Liver (tissue), 3 donors: ENCODE data around the gene THADA.

Experiments used
- FOXA1 ChIP-seq: IDR thresholded peaks from 2 replicates; pipeline ENCODE4 v1.6.1; 2016; ENCODE audit warnings: antibody characterized with exemption
- GABPA ChIP-seq, 2 donors: IDR thresholded peaks in 1 of 2; conservative IDR thresholded peaks in 1 of 2; 2 replicates each; pipeline ENCODE4 v1.6.1; 2016; ENCODE audit warnings: antibody characterized with exemption in 2 of 2, mild to moderate bottlenecking in 1 of 2, moderate library complexity in 1 of 2
- RAD21 ChIP-seq, 2 donors: IDR thresholded peaks; 2 replicates each; pipeline ENCODE4 v1.6.1; 2016; ENCODE audit warnings: antibody characterized with exemption in 2 of 2, mild to moderate bottlenecking in 2 of 2
- SP1 ChIP-seq: IDR thresholded peaks from 2 replicates; pipeline ENCODE4 v1.6.1; 2018; ENCODE audit warnings: antibody characterized with exemption, mild to moderate bottlenecking
- TAF1 ChIP-seq: conservative IDR thresholded peaks from 2 replicates; pipeline ENCODE4 v1.6.1; 2016; ENCODE audit warnings: antibody characterized with exemption, mild to moderate bottlenecking
- TF ChIP-seq, protein P1 (sequence below): fragments of 150-350 bp; IDR thresholded peaks from 2 replicates; pipeline ENCODE4 v1.5.1; 2017; ENCODE audit warnings: improper control_type of control experiment, low read depth, low read length; ENCODE audit not compliant: missing input control
- TF ChIP-seq, protein P2 (sequence below): IDR thresholded peaks from 2 replicates; pipeline ENCODE4 v1.6.1; 2016; ENCODE audit warnings: antibody characterized with exemption, mild to moderate bottlenecking
- TF ChIP-seq, protein P3 (sequence below): IDR thresholded peaks from 2 replicates; pipeline ENCODE4 v1.6.1; 2016; ENCODE audit warnings: antibody characterized with exemption
- donor health status: healthy.
- donor health status: healthy.

DNA sequence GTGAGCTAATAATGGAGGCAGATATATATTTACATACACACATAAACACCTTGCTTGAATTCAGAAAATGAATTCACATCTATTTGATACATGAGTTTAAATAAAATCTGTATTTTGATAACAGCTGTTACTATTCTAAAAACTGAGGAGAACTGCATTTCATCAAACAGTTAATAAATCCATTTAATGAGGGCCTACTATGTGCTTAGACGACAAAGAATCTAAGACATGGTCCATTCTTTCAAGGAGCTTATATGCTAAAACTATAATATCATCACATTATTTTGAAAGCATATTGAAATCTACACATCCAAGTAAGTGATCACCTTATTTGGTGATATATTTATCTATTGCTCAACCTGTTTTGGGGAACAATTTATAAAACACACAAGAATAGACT, 278.6 kb downstream of the THADA start:
- TF ChIP-seq TAF1 (no peak), RAD21 (IDR thresholded peaks at IDR 0.05) (no peak), SP1 (no peak), FOXA1 (no peak), GABPA (IDR thresholded peaks at IDR 0.05 in 1 of 2, conservative IDR thresholded peaks at IDR 0.05 in 1 of 2) (no peak)
- TF ChIP-seq, protein P1, sequence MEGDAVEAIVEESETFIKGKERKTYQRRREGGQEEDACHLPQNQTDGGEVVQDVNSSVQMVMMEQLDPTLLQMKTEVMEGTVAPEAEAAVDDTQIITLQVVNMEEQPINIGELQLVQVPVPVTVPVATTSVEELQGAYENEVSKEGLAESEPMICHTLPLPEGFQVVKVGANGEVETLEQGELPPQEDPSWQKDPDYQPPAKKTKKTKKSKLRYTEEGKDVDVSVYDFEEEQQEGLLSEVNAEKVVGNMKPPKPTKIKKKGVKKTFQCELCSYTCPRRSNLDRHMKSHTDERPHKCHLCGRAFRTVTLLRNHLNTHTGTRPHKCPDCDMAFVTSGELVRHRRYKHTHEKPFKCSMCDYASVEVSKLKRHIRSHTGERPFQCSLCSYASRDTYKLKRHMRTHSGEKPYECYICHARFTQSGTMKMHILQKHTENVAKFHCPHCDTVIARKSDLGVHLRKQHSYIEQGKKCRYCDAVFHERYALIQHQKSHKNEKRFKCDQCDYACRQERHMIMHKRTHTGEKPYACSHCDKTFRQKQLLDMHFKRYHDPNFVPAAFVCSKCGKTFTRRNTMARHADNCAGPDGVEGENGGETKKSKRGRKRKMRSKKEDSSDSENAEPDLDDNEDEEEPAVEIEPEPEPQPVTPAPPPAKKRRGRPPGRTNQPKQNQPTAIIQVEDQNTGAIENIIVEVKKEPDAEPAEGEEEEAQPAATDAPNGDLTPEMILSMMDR = no peak
- TF ChIP-seq, protein P2, sequence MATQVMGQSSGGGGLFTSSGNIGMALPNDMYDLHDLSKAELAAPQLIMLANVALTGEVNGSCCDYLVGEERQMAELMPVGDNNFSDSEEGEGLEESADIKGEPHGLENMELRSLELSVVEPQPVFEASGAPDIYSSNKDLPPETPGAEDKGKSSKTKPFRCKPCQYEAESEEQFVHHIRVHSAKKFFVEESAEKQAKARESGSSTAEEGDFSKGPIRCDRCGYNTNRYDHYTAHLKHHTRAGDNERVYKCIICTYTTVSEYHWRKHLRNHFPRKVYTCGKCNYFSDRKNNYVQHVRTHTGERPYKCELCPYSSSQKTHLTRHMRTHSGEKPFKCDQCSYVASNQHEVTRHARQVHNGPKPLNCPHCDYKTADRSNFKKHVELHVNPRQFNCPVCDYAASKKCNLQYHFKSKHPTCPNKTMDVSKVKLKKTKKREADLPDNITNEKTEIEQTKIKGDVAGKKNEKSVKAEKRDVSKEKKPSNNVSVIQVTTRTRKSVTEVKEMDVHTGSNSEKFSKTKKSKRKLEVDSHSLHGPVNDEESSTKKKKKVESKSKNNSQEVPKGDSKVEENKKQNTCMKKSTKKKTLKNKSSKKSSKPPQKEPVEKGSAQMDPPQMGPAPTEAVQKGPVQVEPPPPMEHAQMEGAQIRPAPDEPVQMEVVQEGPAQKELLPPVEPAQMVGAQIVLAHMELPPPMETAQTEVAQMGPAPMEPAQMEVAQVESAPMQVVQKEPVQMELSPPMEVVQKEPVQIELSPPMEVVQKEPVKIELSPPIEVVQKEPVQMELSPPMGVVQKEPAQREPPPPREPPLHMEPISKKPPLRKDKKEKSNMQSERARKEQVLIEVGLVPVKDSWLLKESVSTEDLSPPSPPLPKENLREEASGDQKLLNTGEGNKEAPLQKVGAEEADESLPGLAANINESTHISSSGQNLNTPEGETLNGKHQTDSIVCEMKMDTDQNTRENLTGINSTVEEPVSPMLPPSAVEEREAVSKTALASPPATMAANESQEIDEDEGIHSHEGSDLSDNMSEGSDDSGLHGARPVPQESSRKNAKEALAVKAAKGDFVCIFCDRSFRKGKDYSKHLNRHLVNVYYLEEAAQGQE = no peak
- TF ChIP-seq, protein P3, sequence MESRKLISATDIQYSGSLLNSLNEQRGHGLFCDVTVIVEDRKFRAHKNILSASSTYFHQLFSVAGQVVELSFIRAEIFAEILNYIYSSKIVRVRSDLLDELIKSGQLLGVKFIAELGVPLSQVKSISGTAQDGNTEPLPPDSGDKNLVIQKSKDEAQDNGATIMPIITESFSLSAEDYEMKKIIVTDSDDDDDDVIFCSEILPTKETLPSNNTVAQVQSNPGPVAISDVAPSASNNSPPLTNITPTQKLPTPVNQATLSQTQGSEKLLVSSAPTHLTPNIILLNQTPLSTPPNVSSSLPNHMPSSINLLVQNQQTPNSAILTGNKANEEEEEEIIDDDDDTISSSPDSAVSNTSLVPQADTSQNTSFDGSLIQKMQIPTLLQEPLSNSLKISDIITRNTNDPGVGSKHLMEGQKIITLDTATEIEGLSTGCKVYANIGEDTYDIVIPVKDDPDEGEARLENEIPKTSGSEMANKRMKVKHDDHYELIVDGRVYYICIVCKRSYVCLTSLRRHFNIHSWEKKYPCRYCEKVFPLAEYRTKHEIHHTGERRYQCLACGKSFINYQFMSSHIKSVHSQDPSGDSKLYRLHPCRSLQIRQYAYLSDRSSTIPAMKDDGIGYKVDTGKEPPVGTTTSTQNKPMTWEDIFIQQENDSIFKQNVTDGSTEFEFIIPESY = no peak
